GM18519 (cell line): ENCODE results near the gene ARHGAP15.
"Not testable (repeated sequence)": the region's sequence is repeated elsewhere in the genome, so short reads cannot be mapped to it uniquely, and the experiment has no call there.

Source experiments
- ATAC-seq: cut with Tn5 transposase; IDR thresholded peaks from one replicate; pipeline ENCODE4 v1.9.1; 2021; ENCODE audit warnings: mild to moderate bottlenecking, moderate library complexity; ENCODE audit not compliant: unreplicated experiment, low FRiP score

Gene ARHGAP15

GRCh38 chr2:143505542-143505941, 376.3 kb downstream of the ARHGAP15 start:
- ATAC-seq = no peak

GRCh38 chr2:143513081-143513480, 383.9 kb downstream of the ARHGAP15 start:
- ATAC-seq = peak; percentile 80

- no peak for ATAC-seq
Measured at GRCh38 chr2:143514413-143514812, 385.2 kb downstream of the ARHGAP15 start.

- no peak for ATAC-seq
Measured at GRCh38 chr2:143515318-143515717, 386.1 kb downstream of the ARHGAP15 start.

- ATAC-seq = no peak
Measured at GRCh38 chr2:143519521-143519920, 390.3 kb downstream of the ARHGAP15 start.

GRCh38 chr2:143521396-143521795, 392.2 kb downstream of the ARHGAP15 start:
- no peak for ATAC-seq

- no peak for ATAC-seq
Measured at GRCh38 chr2:143522699-143523098, 393.5 kb downstream of the ARHGAP15 start.

- ATAC-seq = no peak
Measured at GRCh38 chr2:143524119-143524553, 394.9 kb downstream of the ARHGAP15 start.

GRCh38 chr2:143524559-143525401, 395.6 kb downstream of the ARHGAP15 start:
- no peak for ATAC-seq

GRCh38 chr2:143525402-143525860, 396.2 kb downstream of the ARHGAP15 start:
- ATAC-seq = no peak

- ATAC-seq = no peak
Measured at GRCh38 chr2:143526498-143526897, 397.3 kb downstream of the ARHGAP15 start.

- ATAC-seq = no peak
Measured at GRCh38 chr2:143528021-143528420, 398.8 kb downstream of the ARHGAP15 start.

GRCh38 chr2:143529118-143529720, 400.0 kb downstream of the ARHGAP15 start:
- ATAC-seq = no peak

- no peak for ATAC-seq
Measured at GRCh38 chr2:143530758-143531157, 401.5 kb downstream of the ARHGAP15 start.

- no peak for ATAC-seq
Measured at GRCh38 chr2:143532061-143532460, 402.8 kb downstream of the ARHGAP15 start.

GRCh38 chr2:143533846-143534245, 404.6 kb downstream of the ARHGAP15 start:
- ATAC-seq = no peak

GRCh38 chr2:143535802-143536201, 406.6 kb downstream of the ARHGAP15 start:
- ATAC-seq = no peak

GRCh38 chr2:143541899-143542298, 412.7 kb downstream of the ARHGAP15 start:
- ATAC-seq = not testable (repeated sequence)

GRCh38 chr2:143545059-143545948, 416.1 kb downstream of the ARHGAP15 start:
- no peak for ATAC-seq

- no peak for ATAC-seq
Measured at GRCh38 chr2:143545949-143546255, 416.7 kb downstream of the ARHGAP15 start.

GRCh38 chr2:143548032-143548431, 418.8 kb downstream of the ARHGAP15 start:
- ATAC-seq = no peak
